UCSD-AML1 (cell line): ENCODE measurements around the gene BRCA2.
A peak's percentile ranks its signal among the peaks of the same experiment; 100 is the strongest.

Experiments used
- DNase-seq: peaks from one replicate; lab custom pipeline; 2025; ENCODE audit not compliant: unreplicated experiment; lab: John Stamatoyannopoulos, UW

Gene BRCA2

GRCh38 chr13:32315238-32316027 lies at the start of gene BRCA2, which contains the start of gene ZAR1L:
Gene BRCA2 (plus strand): TSS chr13:32315508. CDS start chr13:32316461, 953 bp downstream.
Gene ZAR1L (minus strand): TSS chr13:32315363. CDS start chr13:32311925, 3,438 bp downstream.
- DNase-seq: peak; percentile 89

- no peak for DNase-seq
Observed at GRCh38 chr13:32265726-32266125, 49.6 kb upstream of the BRCA2 start.

- DNase-seq: no peak
Observed at GRCh38 chr13:32266130-32266529, 49.2 kb upstream of the BRCA2 start.

- DNase-seq: no peak
Observed at GRCh38 chr13:32267836-32268439, 47.4 kb upstream of the BRCA2 start.

- no peak for DNase-seq
Observed at GRCh38 chr13:32272021-32272683, 43.2 kb upstream of the BRCA2 start.

- DNase-seq: no peak
Observed at GRCh38 chr13:32277839-32278238, 37.5 kb upstream of the BRCA2 start.

GRCh38 chr13:32278426-32278825 lies 36.9 kb upstream of the BRCA2 start:
- DNase-seq: no peak

GRCh38 chr13:32281096-32281495 lies 34.2 kb upstream of the BRCA2 start:
- no peak for DNase-seq

GRCh38 chr13:32282096-32282711 lies 33.1 kb upstream of the BRCA2 start:
- no peak for DNase-seq

GRCh38 chr13:32284927-32285632 lies 30.2 kb upstream of the BRCA2 start:
- no peak for DNase-seq

- DNase-seq: no peak
Observed at GRCh38 chr13:32285633-32285965, 29.7 kb upstream of the BRCA2 start.

GRCh38 chr13:32297206-32297605 lies 18.1 kb upstream of the BRCA2 start:
- DNase-seq: no peak

- no peak for DNase-seq
Observed at GRCh38 chr13:32298695-32299094, 16.6 kb upstream of the BRCA2 start.

GRCh38 chr13:32299893-32300292 lies 15.4 kb upstream of the BRCA2 start:
- DNase-seq: no peak

- DNase-seq: no peak
Observed at GRCh38 chr13:32300406-32300805, 14.9 kb upstream of the BRCA2 start.

- no peak for DNase-seq
Observed at GRCh38 chr13:32300920-32301319, 14.4 kb upstream of the BRCA2 start.

- no peak for DNase-seq
Observed at GRCh38 chr13:32302461-32302860, 12.8 kb upstream of the BRCA2 start.

GRCh38 chr13:32305646-32306045 lies 9.7 kb upstream of the BRCA2 start:
- no peak for DNase-seq

- peak; percentile 13 for DNase-seq
Observed at GRCh38 chr13:32309312-32310133, 5.8 kb upstream of the BRCA2 start.

GRCh38 chr13:32310134-32310706 lies 5.1 kb upstream of the BRCA2 start:
- DNase-seq: no peak
